ENCODE results near the gene WDR27. TPM values are rescaled to one million over a fixed set of nuclear protein-coding genes. Genes with fewer than 3 reads are reported as not detected.

The WDR27 gene
- polyA plus RNA-seq, 3 donors = 0.95 to 20.5 (median 2.0) TPM

DNA sequence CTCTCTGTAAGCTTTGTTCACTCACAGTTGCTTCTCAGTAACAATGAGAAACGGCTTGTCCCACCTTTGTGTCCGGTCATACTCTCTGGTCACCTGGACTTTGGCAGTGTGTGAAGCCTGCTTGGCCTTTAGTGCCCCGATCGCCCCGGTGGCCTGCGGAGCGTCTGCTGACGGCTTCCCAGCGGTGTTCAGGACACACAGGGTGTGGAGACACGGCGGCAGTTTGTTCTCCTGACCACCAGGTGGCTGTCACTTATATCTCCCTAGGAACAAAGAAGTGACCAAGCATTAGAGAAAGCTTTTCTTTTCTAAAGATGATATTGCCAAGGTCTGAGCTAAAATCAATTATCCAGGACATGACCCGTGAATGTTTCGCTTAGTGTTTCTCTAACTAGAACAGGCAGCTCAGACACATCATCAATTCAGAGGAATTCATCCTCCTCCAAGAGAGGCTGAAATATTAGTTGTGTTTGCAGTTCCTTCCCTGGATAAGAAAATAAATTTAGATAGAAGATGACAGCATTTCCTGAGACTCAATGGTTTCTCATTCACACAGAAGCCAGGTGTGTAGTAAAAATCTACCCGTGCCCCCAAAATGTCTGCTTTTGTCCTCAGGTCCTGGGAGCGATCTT lies 280.8 kb downstream of the WDR27 start:
- H3K9me3 ChIP-seq (replicated peaks in 1 of 2; ENCODE audit: control insufficient read depth in 1 of 2, insufficient read depth in 1 of 2, low read length in 2 of 2) = peaks cover 49 to 62% of the 10 kb centered on the region in 2 donors
- Mint-ChIP-seq H3K9me3 (peaks cover 31 to 51% (median 39%) of the 10 kb centered on the region in 7 donors), H3K27ac (no peak overlapping the region), H3K4me1 (no peaks in the 10 kb centered on the region), H3K36me3 (no peaks in the 10 kb centered on the region), H3K27me3 (ENCODE audit: low read depth in 3 of 3) (peaks cover 2 to 6% (median 3%) of the 10 kb centered on the region in 3 donors), H3K4me3 (no peak overlapping the region)
- H3K4me1 ChIP-seq (ENCODE audit: control insufficient read depth in 1 of 2, insufficient read depth in 2 of 2, low read length in 2 of 2) = no peaks in the 10 kb centered on the region
- DNase-seq = no peak
- H3K27me3 ChIP-seq (ENCODE audit: control insufficient read depth in 2 of 2, insufficient read depth in 2 of 2, low read length in 2 of 2) = no peaks in the 10 kb centered on the region
- no peak overlapping the region for H3K9ac ChIP-seq (ENCODE audit: insufficient read depth, low read length, poor library complexity, severe bottlenecking)
- H4K20me1 ChIP-seq (ENCODE audit: insufficient read depth, low read length) = no peaks in the 10 kb centered on the region
- TF ChIP-seq, protein P1, sequence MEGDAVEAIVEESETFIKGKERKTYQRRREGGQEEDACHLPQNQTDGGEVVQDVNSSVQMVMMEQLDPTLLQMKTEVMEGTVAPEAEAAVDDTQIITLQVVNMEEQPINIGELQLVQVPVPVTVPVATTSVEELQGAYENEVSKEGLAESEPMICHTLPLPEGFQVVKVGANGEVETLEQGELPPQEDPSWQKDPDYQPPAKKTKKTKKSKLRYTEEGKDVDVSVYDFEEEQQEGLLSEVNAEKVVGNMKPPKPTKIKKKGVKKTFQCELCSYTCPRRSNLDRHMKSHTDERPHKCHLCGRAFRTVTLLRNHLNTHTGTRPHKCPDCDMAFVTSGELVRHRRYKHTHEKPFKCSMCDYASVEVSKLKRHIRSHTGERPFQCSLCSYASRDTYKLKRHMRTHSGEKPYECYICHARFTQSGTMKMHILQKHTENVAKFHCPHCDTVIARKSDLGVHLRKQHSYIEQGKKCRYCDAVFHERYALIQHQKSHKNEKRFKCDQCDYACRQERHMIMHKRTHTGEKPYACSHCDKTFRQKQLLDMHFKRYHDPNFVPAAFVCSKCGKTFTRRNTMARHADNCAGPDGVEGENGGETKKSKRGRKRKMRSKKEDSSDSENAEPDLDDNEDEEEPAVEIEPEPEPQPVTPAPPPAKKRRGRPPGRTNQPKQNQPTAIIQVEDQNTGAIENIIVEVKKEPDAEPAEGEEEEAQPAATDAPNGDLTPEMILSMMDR (IDR thresholded peaks at IDR 0.05) = no peak
- intact Hi-C loops (cut with micrococcal nuclease) = no loop called here
- no peak overlapping the region for H3K27ac ChIP-seq (ENCODE audit: low read depth in 1 of 2, low read length in 2 of 2)
- H3K36me3 ChIP-seq (replicated peaks in 1 of 2; ENCODE audit: control insufficient read depth in 1 of 2, insufficient read depth in 2 of 2, low read length in 2 of 2) = no peaks in the 10 kb centered on the region
- no peaks in the 10 kb centered on the region for H3K79me2 ChIP-seq (ENCODE audit: insufficient read depth, low read length)
- no peak overlapping the region for H2AFZ ChIP-seq (ENCODE audit: insufficient read depth, low read depth, low read length, poor library complexity, severe bottlenecking)
- 73% methylated on average over 12 of the region's 15 CpGs for WGBS (ENCODE audit: insufficient coverage)
- H3K4me2 ChIP-seq (replicated peaks; ENCODE audit: extremely low read depth, low read length, poor library complexity, severe bottlenecking) = no peak overlapping the region
- no peak overlapping the region for H3K4me3 ChIP-seq (replicated peaks in 1 of 3; ENCODE audit: low read depth in 2 of 3, low read length in 3 of 3)

DNA sequence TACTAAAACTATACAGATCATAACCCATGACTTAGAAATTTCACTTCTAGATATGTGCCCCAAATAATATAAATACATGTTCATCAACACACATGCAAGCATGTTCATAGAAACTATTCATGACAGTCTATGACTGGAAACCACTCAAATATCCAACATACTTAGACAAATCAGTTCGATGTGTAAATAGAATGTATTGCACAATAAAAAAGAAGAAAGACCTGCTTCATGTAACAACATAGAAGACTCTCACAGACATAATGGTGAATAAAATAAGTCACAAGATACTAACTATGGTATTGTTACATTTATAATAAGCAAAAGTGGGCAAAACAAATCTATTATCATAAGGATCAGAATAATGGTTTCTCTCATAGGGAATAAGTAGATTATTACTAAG lies 284.7 kb downstream of the WDR27 start:
- TF ChIP-seq, protein P1 (IDR thresholded peaks at IDR 0.05) = no peak
- Histone ChIP-seq H2AFZ (ENCODE audit: insufficient read depth, low read depth, low read length, poor library complexity, severe bottlenecking) (no peak overlapping the region), H3K27me3 (ENCODE audit: control insufficient read depth in 2 of 2, insufficient read depth in 2 of 2, low read length in 2 of 2) (no peaks in the 10 kb centered on the region), H3K4me1 (ENCODE audit: control insufficient read depth in 1 of 2, insufficient read depth in 2 of 2, low read length in 2 of 2) (no peaks in the 10 kb centered on the region), H3K36me3 (replicated peaks in 1 of 2; ENCODE audit: control insufficient read depth in 1 of 2, insufficient read depth in 2 of 2, low read length in 2 of 2) (no peaks in the 10 kb centered on the region), H3K79me2 (ENCODE audit: insufficient read depth, low read length) (no peaks in the 10 kb centered on the region), H3K9me3 (replicated peaks in 1 of 2; ENCODE audit: control insufficient read depth in 1 of 2, insufficient read depth in 1 of 2, low read length in 2 of 2) (peaks cover 44 to 46% of the 10 kb centered on the region in 2 donors), H3K4me2 (replicated peaks; ENCODE audit: extremely low read depth, low read length, poor library complexity, severe bottlenecking) (no peak overlapping the region), H3K27ac (ENCODE audit: low read depth in 1 of 2, low read length in 2 of 2) (no peak overlapping the region), H3K9ac (ENCODE audit: insufficient read depth, low read length, poor library complexity, severe bottlenecking) (no peak overlapping the region), H3K4me3 (replicated peaks in 1 of 3; ENCODE audit: low read depth in 2 of 3, low read length in 3 of 3) (no peak overlapping the region), H4K20me1 (ENCODE audit: insufficient read depth, low read length) (no peaks in the 10 kb centered on the region)
- no peak overlapping the region for H3K27ac Mint-ChIP-seq
- no peak overlapping the region for H3K4me3 Mint-ChIP-seq
- intact Hi-C loops (cut with micrococcal nuclease) = no loop called here
- H3K36me3 Mint-ChIP-seq = no peaks in the 10 kb centered on the region
- H3K4me1 Mint-ChIP-seq = no peaks in the 10 kb centered on the region
- peaks cover 0 to 3% (median 1%) of the 10 kb centered on the region in 3 donors for H3K27me3 Mint-ChIP-seq (ENCODE audit: low read depth in 3 of 3)
- DNase-seq = no peak
- WGBS (ENCODE audit: insufficient coverage) = no CpG with 5 or more reads among the region's 1 CpG
- peaks cover 22 to 37% (median 31%) of the 10 kb centered on the region in 7 donors for H3K9me3 Mint-ChIP-seq

All from CD14-positive monocyte (primary cell).